Stimulated activated CD4-positive, alpha-beta T cell treated with anti-CD3 and anti-CD28 coated beads, Interleukin-4, amount 100 ng/mL, for 4 hours (primary cell): ENCODE measurements around the gene ERBB4.

Experiments used
- DNase-seq, 2 experiments: peaks; one replicate each; pipeline ENCODE4 v3.0.0-alpha.2; 2020

ERBB4 gene

GRCh38 chr2:212426637-212427412, 111.8 kb downstream of the ERBB4 start:
- DNase-seq = no peak

GRCh38 chr2:212424082-212424481, 114.5 kb downstream of the ERBB4 start:
- no peak for DNase-seq

- DNase-seq = no peak
These were observed 115.5 kb downstream of the ERBB4 start for GRCh38 chr2:212423089-212423488.

- DNase-seq = no peak
These were observed 116.9 kb downstream of the ERBB4 start for GRCh38 chr2:212421556-212422334.

DNA sequence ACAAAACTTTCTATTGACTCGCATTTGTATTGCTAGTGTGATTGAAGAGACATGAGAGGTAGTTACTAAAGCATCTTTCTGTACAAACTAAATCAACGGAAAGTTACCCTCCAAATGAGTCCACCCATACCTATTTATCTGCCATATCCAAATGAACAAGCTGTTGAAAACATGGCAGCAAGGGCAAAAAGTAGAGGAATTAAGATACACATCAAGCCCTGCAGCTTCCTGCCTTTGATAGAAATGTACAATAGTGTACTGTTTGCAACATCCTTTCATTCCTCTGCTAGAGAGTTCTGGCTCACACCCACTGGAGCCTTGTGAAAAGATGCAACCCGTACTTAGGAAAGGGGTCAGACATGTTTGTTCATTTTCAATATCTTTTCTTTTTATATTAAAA, 122.5 kb downstream of the ERBB4 start:
- DNase-seq = no peak

- DNase-seq = no peak
These were observed 123.8 kb downstream of the ERBB4 start for GRCh38 chr2:212414767-212415211.

DNA sequence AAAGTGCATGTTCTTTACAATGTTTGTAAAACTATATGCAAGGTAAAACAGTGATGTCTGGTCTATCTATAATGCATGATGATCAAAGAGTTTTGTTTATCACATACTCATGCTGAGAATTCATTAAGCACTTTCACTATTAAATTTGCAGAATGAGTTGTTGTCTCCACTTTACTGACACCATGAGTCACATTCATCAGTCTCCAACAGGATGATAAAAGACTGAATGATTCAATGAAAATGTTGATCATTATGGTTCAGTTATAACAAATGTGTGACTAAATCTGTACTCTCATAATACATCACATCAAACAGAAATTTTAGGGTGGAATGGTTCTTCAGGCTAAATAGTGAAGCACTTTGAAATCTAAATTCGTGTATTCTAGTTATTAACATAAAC, 129.0 kb downstream of the ERBB4 start:
- DNase-seq = no peak

GRCh38 chr2:212408524-212408923, 130.1 kb downstream of the ERBB4 start:
- no peak for DNase-seq

DNA sequence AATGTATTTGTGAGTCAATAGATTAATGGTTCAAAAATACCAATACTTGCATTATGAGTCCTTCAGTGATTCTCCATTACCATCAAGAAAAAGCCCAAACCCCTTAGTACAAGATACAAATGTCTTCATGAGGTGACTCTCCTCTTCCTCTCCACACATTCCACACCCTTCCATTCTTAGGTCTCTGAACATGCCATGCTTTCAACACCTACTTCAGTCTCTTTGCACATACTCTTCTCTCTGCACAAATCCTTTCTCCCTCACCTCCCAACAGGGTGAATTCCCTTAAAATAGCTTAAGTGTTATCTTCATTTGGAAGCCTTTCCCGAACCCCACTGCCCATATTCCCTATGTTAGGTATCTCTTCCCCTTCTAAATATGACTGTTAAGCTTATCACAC, 131.9 kb downstream of the ERBB4 start:
- DNase-seq = no peak

- DNase-seq = no peak
These were observed 136.3 kb downstream of the ERBB4 start for GRCh38 chr2:212402316-212402715.

GRCh38 chr2:212398316-212398715, 140.3 kb downstream of the ERBB4 start:
- DNase-seq = no peak

GRCh38 chr2:212392544-212392943, 146.1 kb downstream of the ERBB4 start:
- no peak for DNase-seq

DNA sequence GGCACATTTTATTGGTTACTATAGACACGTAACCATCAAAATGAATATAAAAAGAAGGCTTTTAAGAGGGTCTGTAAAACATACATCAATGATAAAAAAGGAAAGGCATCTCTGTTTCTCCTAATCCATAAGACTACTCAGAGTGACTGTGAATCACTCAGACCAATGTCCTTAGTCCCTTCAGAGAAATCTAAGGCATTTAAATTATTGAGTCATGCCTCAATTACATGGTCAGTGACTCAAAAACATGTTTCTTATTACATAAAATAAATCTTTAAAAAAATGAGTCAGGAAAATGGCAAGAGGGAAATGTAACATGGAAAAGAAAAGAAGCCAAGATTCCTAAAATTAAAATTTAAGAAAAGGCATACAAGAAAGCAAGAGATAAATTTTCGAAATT, 146.6 kb downstream of the ERBB4 start:
- DNase-seq = no peak

GRCh38 chr2:212387146-212387545, 151.5 kb downstream of the ERBB4 start:
- no peak for DNase-seq

- DNase-seq = no peak
These were observed 153.4 kb downstream of the ERBB4 start for GRCh38 chr2:212385241-212385640.

GRCh38 chr2:212384027-212384426, 154.6 kb downstream of the ERBB4 start:
- DNase-seq = no peak

- no peak for DNase-seq
These were observed 157.0 kb downstream of the ERBB4 start for GRCh38 chr2:212381428-212382102.

GRCh38 chr2:212379103-212379502, 159.5 kb downstream of the ERBB4 start:
- DNase-seq = no peak

DNA sequence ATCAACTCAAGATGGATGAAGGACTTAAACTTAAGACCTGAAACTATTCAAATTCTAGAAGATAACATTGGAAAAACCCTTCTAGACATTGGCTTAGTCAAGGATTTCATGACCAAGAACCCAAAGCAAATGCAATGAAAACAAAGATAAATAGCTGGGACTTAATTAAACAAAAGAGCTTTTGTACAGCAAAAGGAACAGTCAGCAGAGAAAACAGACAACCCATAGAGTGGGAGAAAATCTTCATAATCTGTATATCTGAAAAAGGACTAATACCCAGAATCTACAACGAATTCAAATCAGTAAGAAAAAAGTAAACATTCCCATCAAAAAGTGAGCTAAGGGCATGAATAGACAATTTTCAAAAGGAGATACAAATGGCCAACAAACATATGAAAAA, 171.2 kb downstream of the ERBB4 start:
- no peak for DNase-seq

DNA sequence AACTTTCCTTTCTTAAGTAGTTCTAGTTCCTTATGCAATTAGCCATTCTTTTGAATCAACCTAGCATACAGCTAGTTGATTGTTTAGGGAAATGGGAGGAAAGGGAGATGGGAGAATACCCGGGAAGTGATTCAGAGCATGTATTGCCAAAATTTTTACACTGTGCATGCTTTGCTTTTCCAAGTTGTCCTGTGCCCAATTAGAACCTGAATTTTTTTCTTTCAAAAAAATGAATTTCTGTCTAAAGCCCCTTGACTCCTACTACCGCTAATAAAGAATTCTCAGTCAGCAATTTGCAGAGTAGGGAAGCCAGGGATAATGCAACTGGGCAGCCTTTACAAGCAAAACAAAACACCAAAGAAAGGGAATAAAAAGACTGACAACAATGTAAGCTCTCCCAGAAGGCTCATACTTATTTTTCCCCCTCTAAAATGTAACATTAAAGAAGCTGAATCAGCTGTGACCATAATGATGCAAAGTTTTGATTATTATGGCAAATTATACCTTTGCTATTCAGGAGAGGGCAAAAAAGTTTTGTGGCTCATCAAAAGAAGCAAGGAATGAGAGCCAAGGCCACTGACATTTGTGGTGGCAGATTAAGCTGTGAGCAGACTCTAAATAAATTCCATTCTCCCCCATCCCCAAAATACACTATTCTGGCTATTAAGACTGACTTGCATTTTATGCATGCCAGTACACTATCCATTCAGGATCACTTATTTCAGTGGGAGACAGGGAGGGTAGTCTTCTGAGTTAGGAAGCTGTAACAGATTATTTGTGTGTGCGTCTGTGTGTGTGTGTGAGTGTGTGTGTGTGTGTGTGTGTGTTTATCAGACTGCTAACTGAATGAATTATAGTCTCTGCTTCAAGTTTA, 174.3 kb downstream of the ERBB4 start:
- no peak for DNase-seq

GRCh38 chr2:212361174-212361756, 177.3 kb downstream of the ERBB4 start:
- no peak for DNase-seq

- no peak for DNase-seq
These were observed 178.5 kb downstream of the ERBB4 start for GRCh38 chr2:212360068-212360460.
